ENCODE results near the gene KRTAP19-4.
"Not testable (repeated sequence)": the region's sequence is repeated elsewhere in the genome, so short reads cannot be mapped to it uniquely, and the experiment has no call there.

Gene KRTAP19-4, protein sequence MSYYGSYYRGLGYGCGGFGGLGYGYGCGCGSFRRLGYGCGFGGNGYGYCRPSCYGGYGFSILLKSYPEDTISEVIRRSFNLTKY

DNA sequence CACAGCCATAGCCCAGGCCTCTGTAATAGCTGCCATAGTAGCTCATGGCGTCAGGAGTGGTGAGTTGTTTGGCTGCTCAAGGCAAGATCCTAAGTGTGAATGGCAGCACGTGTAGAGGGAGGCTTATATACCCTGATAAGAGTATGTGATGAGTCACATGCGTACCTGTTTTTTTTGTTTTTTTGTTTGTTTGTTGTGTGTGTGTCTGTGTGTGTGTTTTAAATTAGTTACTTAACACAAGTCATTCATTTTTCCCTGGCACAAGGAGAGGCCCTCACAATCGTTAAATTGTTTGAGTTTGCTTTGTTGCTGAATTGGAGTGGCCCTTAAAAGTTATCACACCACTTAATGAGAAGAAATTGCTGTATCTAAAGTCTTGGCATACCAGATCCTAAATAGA lies at the start of gene KRTAP19-4:
TSS of gene KRTAP19-4 (minus strand) at position 101 of the 400 bp plus-strand sequence. CDS start at position 46, 55 bp downstream.
- Histone ChIP-seq H4K20me1 (no peaks in the 10 kb centered on the region), H3K9me3 (replicated peaks in 1 of 11) (no peaks in the 10 kb centered on the region), H3K27ac (no peak within 1 kb of the TSS), H3K4me1 (no peaks in the 10 kb centered on the region), H3K9ac (no peak within 1 kb of the TSS), H3K36me3 (no peaks in the 10 kb centered on the region), H3K27me3 (no peaks in the 10 kb centered on the region), H3K4me3 (no peak within 1 kb of the TSS), H3K4me2 (no peak within 1 kb of the TSS)
- TF ChIP-seq Cebpa-rat (IDR thresholded peaks at IDR 0.05), result no peak

- no peak within 1 kb of the TSS for H3K4me3 ChIP-seq
- H3K4me1 ChIP-seq, result no peaks in the 10 kb centered on the region
- H3K9me3 ChIP-seq (replicated peaks in 1 of 11), result no peaks in the 10 kb centered on the region
- no peaks in the 10 kb centered on the region for H4K20me1 ChIP-seq
- no peaks in the 10 kb centered on the region for H3K27me3 ChIP-seq
- no peak within 1 kb of the TSS for H3K27ac ChIP-seq
- no peak for TF ChIP-seq Cebpa-rat (IDR thresholded peaks at IDR 0.05)
- no peak within 1 kb of the TSS for H3K4me2 ChIP-seq
- no peak within 1 kb of the TSS for H3K9ac ChIP-seq
- H3K36me3 ChIP-seq, result no peaks in the 10 kb centered on the region
These were observed 44.8 kb upstream of the KRTAP19-4 start, which contains the start of gene KRTAP19-6 for GRCh38 chr21:30541764-30542163. Gene KRTAP19-6, minus strand, starts transcription at chr21:30541864. Its CDS starts 31 bp downstream, at chr21:30541833.

GRCh38 chr21:30518876-30519275 lies 21.9 kb upstream of the KRTAP19-4 start:
- Histone ChIP-seq H3K4me3 (no peak overlapping the region), H4K20me1 (no peaks in the 10 kb centered on the region), H3K4me1 (no peaks in the 10 kb centered on the region), H3K36me3 (no peaks in the 10 kb centered on the region), H3K27ac (no peak overlapping the region), H3K4me2 (no peak overlapping the region), H3K27me3 (no peaks in the 10 kb centered on the region), H3K9ac (no peak overlapping the region), H3K9me3 (replicated peaks in 1 of 11) (peaks cover 0 to 6% (median 4%) of the 10 kb centered on the region in 11 experiments; a peak in 9 of 22 replicates)
- TF ChIP-seq Cebpa-rat (IDR thresholded peaks at IDR 0.05), result no peak

DNA sequence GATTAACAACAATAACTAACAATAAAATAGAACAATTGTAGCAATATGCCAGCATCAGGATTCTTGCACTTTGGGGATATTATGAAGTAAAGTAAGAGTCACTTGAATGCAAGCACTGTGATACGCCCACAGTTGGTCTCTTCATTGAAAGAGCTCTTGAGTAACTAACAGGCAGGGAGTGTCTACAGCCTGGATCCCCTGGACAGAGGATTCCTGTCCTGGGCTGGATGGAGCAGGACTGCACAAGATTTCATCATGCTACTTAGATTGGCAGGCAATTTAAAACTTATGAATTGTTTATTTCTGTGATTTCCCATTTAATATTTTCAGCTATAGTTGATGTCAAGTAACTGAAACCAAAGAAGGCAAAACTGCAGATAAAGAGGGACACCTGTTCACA lies 18.7 kb upstream of the KRTAP19-4 start:
- Histone ChIP-seq H4K20me1 (no peaks in the 10 kb centered on the region), H3K4me3 (no peak overlapping the region), H3K27ac (no peak overlapping the region), H3K4me2 (no peak overlapping the region), H3K4me1 (no peaks in the 10 kb centered on the region), H3K9ac (no peak overlapping the region), H3K27me3 (no peaks in the 10 kb centered on the region), H3K9me3 (replicated peaks in 1 of 11) (no peaks in the 10 kb centered on the region; a peak in 1 of 22 replicates), H3K36me3 (no peaks in the 10 kb centered on the region)
- TF ChIP-seq Cebpa-rat (IDR thresholded peaks at IDR 0.05), result no peak

- H3K27ac ChIP-seq; H4K20me1 ChIP-seq; H3K9ac ChIP-seq; H3K4me1 ChIP-seq; H3K36me3 ChIP-seq; H3K4me2 ChIP-seq; H3K27me3 ChIP-seq; H3K9me3 ChIP-seq (replicated peaks in 1 of 11); H3K4me3 ChIP-seq: not testable (repeated sequence)
These were observed 8.7 kb upstream of the KRTAP19-4 start for GRCh38 chr21:30505621-30506205.

DNA sequence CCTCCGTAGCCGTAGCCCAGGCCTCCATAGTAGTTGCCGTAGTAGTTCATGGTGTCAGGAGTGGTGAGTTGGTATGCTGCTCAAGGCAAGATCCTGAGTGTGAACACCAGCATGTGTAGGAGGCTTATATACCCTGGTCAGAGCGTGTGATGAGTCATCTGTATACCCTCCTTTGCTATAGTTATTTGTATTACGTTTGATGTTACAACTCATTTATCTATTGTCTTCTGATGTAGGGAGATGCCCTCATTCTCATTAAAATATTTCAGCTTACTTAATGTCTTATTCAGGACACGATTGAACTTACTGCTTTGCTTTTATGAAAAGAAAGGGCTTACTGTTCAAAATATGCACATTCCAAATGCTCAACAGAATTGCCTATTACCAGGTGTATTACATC lies 5.1 kb upstream of the KRTAP19-4 start, which contains the start of gene KRTAP19-5:
TSS of gene KRTAP19-5 (minus strand) at position 101 of the 400 bp plus-strand sequence. CDS start at position 50, 51 bp downstream.
- Histone ChIP-seq H3K36me3 (no peaks in the 10 kb centered on the region), H3K4me1 (no peaks in the 10 kb centered on the region), H3K27ac (no peak within 1 kb of the TSS), H3K27me3 (no peaks in the 10 kb centered on the region), H3K4me2 (no peak within 1 kb of the TSS), H4K20me1 (no peaks in the 10 kb centered on the region), H3K9me3 (replicated peaks in 1 of 11) (no peaks in the 10 kb centered on the region), H3K9ac (no peak within 1 kb of the TSS), H3K4me3 (no peak within 1 kb of the TSS)
- no peak for TF ChIP-seq Cebpa-rat (IDR thresholded peaks at IDR 0.05)

GRCh38 chr21:30491963-30492428 lies 5.0 kb downstream of the KRTAP19-4 start, which contains the start of gene KRTAP19-3:
Gene KRTAP19-3, minus strand, starts transcription at chr21:30492013. Its CDS starts 56 bp downstream, at chr21:30491957.
- no peak for TF ChIP-seq Cebpa-rat (IDR thresholded peaks at IDR 0.05)
- Histone ChIP-seq H3K27ac (no peak within 1 kb of the TSS), H3K27me3 (no peaks in the 10 kb centered on the region), H3K9ac (no peak within 1 kb of the TSS), H3K9me3 (replicated peaks in 1 of 11) (peaks cover 3 to 12% (median 7%) of the 10 kb centered on the region in 11 experiments; a peak in 21 of 22 replicates), H3K4me1 (no peaks in the 10 kb centered on the region), H4K20me1 (no peaks in the 10 kb centered on the region), H3K4me3 (no peak within 1 kb of the TSS), H3K4me2 (no peak within 1 kb of the TSS), H3K36me3 (no peaks in the 10 kb centered on the region)

GRCh38 chr21:30487336-30487735 lies 9.6 kb downstream of the KRTAP19-4 start, which contains the start of gene KRTAP19-2:
Gene KRTAP19-2, minus strand, starts transcription at chr21:30487436. Its CDS starts 88 bp downstream, at chr21:30487348.
- Histone ChIP-seq H3K27me3 (no peaks in the 10 kb centered on the region), H3K4me2 (no peak within 1 kb of the TSS), H4K20me1 (no peaks in the 10 kb centered on the region), H3K27ac (no peak within 1 kb of the TSS), H3K4me3 (no peak within 1 kb of the TSS), H3K36me3 (no peaks in the 10 kb centered on the region), H3K9ac (no peak within 1 kb of the TSS), H3K4me1 (no peaks in the 10 kb centered on the region), H3K9me3 (replicated peaks in 1 of 11) (peaks cover 22 to 32% (median 27%) of the 10 kb centered on the region in 11 experiments)
- TF ChIP-seq Cebpa-rat (IDR thresholded peaks at IDR 0.05), result no peak

- Histone ChIP-seq H3K9me3 (replicated peaks in 1 of 11) (peaks cover 22 to 32% (median 27%) of the 10 kb centered on the region in 11 experiments), H4K20me1 (no peaks in the 10 kb centered on the region), H3K27me3 (no peaks in the 10 kb centered on the region), H3K27ac (no peak overlapping the region), H3K4me3 (no peak overlapping the region), H3K4me1 (no peaks in the 10 kb centered on the region), H3K4me2 (no peak overlapping the region), H3K36me3 (no peaks in the 10 kb centered on the region), H3K9ac (no peak overlapping the region)
- TF ChIP-seq Cebpa-rat (IDR thresholded peaks at IDR 0.05), result no peak
These were observed 10.8 kb downstream of the KRTAP19-4 start for GRCh38 chr21:30486180-30486579.

- Histone ChIP-seq H3K27me3 (no peaks in the 10 kb centered on the region), H3K4me2 (no peak overlapping the region), H3K4me1 (no peaks in the 10 kb centered on the region), H3K36me3 (no peaks in the 10 kb centered on the region), H3K27ac (no peak overlapping the region), H3K4me3 (no peak overlapping the region), H4K20me1 (no peaks in the 10 kb centered on the region), H3K9me3 (replicated peaks in 1 of 11) (peaks cover 20 to 24% (median 21%) of the 10 kb centered on the region in 11 experiments), H3K9ac (no peak overlapping the region)
- TF ChIP-seq Cebpa-rat (IDR thresholded peaks at IDR 0.05), result no peak
These were observed 14.8 kb downstream of the KRTAP19-4 start for GRCh38 chr21:30482130-30482529.
